SU-DHL-6 (cell line): ENCODE measurements around the gene KDM2B.

ENCODE experiments used
- EZH2phosphoT487 ChIP-seq: fragments of 200-600 bp; sonication (generic), shearing (Covaris generic); conservative IDR thresholded peaks from 2 replicates; pipeline ENCODE4 v1.6.1; 2018; ENCODE audit warnings: mild to moderate bottlenecking, antibody characterized with exemption, low read length, moderate library complexity, mixed read lengths
- TF ChIP-seq, protein P1 (sequence below): fragments of 200-600 bp; sonication (generic); IDR thresholded peaks from one replicate; pipeline ENCODE4 v1.5.1; 2017; ENCODE audit warnings: antibody characterized with exemption, mild to moderate bottlenecking, low read length, moderate library complexity; ENCODE audit not compliant: insufficient read depth, poor library complexity, severe bottlenecking

DNA sequence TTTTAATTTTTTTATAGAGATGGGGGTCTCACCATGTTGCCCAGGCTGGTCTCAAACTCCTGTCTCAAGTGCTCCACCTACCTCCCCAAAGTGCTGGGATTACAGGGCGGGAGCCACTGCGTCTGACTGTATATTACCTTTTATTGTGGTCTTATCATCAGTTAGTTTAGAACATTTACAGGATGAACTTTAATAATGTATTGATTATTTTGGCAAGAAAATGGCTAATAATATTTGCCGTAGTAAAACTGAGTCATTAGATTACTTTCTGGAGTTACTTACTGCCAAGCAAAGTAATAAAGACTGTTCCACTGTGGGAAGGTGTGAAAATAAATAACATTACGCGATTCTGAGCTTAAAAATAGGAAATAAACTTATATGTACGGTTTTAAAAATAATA is 21.9 kb upstream of the KDM2B start:
- TF ChIP-seq, protein P1, sequence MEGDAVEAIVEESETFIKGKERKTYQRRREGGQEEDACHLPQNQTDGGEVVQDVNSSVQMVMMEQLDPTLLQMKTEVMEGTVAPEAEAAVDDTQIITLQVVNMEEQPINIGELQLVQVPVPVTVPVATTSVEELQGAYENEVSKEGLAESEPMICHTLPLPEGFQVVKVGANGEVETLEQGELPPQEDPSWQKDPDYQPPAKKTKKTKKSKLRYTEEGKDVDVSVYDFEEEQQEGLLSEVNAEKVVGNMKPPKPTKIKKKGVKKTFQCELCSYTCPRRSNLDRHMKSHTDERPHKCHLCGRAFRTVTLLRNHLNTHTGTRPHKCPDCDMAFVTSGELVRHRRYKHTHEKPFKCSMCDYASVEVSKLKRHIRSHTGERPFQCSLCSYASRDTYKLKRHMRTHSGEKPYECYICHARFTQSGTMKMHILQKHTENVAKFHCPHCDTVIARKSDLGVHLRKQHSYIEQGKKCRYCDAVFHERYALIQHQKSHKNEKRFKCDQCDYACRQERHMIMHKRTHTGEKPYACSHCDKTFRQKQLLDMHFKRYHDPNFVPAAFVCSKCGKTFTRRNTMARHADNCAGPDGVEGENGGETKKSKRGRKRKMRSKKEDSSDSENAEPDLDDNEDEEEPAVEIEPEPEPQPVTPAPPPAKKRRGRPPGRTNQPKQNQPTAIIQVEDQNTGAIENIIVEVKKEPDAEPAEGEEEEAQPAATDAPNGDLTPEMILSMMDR = no peak
- no peak for TF ChIP-seq EZH2phosphoT487
